K562 (cell line): Measurements from ENCODE around the gene CAPN7. TPM values are rescaled to one million over a fixed set of nuclear protein-coding genes. Genes with fewer than 3 reads are reported as not detected.
A peak's percentile ranks its signal among the peaks of the same experiment; 100 is the strongest.

Experiments used
- PTRF ChIP-seq: fragments of 450-650 bp; IDR thresholded peaks from 2 replicates; pipeline ENCODE4 v1.6.1; 2016; ENCODE audit warnings: mild to moderate bottlenecking, missing genetic modification characterization, missing compliant biosample characterization
- TAF15 ChIP-seq: fragments of 200-400 bp; formaldehyde crosslinking; IDR thresholded peaks from 2 replicates; pipeline ENCODE4 v1.6.1; 2017; ENCODE audit warnings: mild to moderate bottlenecking, low read depth, low read length, moderate library complexity
- polyA plus RNA-seq, 8 experiments: library from polyadenylated mRNA; depleted of rRNA in 4 of 8; stranded (reverse) in 5 of 8; unstranded in 3 of 8; fragments of >200 nt; fragmentation: Nextera tagmentation in 2 of 8; fragmentation: Illumina TruSeq in 1 of 8; extraction: Ambion mirVana in 2 of 8; extraction: Trizol in 1 of 8; gene quantifications; 2 replicates each; pipeline versions ENCODE4 v1.2.1 to v1.2.3, GENCODE V29; 2011 to 2014; ENCODE audit warnings: inconsistent platforms in 1 of 8, missing spikeins in 1 of 8
- total RNA-seq, 7 experiments: library from RNA; depleted of rRNA in 6 of 7; stranded (reverse); fragments of >200 nt in 6 of 7; fragmentation: Illumina TruSeq in 2 of 7; extraction: Trizol in 2 of 7; gene quantifications; 2 replicates each; pipeline versions ENCODE4 v1.2.1 to v1.2.3, GENCODE V29; 2011 to 2021; ENCODE audit warnings: low replicate concordance in 1 of 7
- TF ChIP-seq, protein P1 (sequence below), 2 experiments: IDR thresholded peaks in 1 of 2; conservative IDR thresholded peaks in 1 of 2; 2 replicates each; pipeline ENCODE4 v1.6.1; 2016; ENCODE audit warnings: low read depth in 2 of 2, mild to moderate bottlenecking in 1 of 2, missing compliant biosample characterization in 1 of 2, missing genetic modification characterization in 1 of 2, moderate library complexity in 1 of 2
- TF ChIP-seq, protein P2 (sequence below): sonication (generic); formaldehyde crosslinking; IDR thresholded peaks from 2 replicates; pipeline ENCODE4 v1.8.0; 2022; ENCODE audit warnings: mild to moderate bottlenecking, missing genetic modification reagents, borderline replicate concordance
- TF ChIP-seq, protein P3 (sequence below), 2 experiments: fragments of 450-650 bp in 1 of 2; sonication (generic) in 1 of 2; formaldehyde crosslinking in 1 of 2; IDR thresholded peaks; 2 replicates each; pipeline versions ENCODE4 v1.7.1 to v1.9.0; 2016 to 2022; ENCODE audit warnings: inconsistent platforms in 1 of 2, mild to moderate bottlenecking in 1 of 2, missing genetic modification reagents in 1 of 2

CAPN7 gene
- total and polyA plus RNA-seq, 9 of the 15 experiments (the other 6 are each of a cell fraction or from before 2014, with no cell fraction given): 6.5 to 42.7 (median 32.7) TPM

DNA sequence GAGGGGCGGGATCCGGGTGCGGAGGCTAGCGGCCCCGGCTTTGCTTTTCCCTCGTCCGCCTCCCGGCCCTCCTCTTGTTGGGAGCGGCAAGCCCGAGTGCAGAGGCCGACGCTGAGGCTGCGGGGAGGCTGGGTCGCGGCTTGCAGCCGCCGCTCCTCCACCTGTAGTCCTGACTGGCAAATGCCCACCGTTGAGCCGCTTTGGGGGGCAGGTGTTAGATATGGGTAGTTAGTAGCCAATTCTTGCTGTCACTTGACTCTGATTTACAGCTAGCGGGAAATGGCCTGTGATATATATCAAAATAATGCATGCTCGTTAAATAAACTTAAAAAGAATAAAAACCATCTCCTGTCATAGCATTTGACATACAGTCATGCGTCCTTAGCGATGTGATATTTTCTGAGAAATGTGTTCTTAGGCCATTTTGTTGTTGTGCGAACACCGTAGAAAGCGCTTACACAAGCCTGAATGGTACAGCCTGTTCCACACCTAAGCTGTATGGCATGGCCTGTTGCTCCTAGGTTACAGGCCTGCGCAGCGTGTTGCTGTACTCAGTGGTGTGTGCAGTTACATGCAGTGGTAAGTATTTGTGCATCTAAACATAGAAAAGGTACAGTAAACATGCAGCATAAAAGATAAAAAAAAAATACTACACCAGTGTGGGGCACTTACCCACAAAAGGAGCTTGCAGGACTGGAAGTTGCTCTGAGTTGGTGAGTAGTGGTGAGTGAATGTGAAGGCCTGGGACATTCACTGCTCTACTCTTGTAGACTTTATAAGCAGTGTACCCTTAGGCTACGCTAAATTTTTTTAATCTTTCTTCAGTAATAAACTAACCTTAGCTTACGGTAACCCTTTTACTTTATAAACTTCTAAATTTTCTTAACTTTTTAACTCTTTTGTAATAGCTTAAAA lies 873 bp downstream of the CAPN7 start (continued):
- TF ChIP-seq, protein P1, sequence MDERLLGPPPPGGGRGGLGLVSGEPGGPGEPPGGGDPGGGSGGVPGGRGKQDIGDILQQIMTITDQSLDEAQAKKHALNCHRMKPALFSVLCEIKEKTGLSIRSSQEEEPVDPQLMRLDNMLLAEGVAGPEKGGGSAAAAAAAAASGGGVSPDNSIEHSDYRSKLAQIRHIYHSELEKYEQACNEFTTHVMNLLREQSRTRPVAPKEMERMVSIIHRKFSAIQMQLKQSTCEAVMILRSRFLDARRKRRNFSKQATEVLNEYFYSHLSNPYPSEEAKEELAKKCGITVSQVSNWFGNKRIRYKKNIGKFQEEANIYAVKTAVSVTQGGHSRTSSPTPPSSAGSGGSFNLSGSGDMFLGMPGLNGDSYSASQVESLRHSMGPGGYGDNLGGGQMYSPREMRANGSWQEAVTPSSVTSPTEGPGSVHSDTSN (CRISPR knock-in tag; IDR thresholded peaks at IDR 0.05; ENCODE audit: low read depth): no peak
- TF ChIP-seq, protein P1 (tag; conservative IDR thresholded peaks at IDR 0.05; ENCODE audit: low read depth): peak; percentile 77
- TF ChIP-seq PTRF (tag): no peak
- TF ChIP-seq, protein P2, sequence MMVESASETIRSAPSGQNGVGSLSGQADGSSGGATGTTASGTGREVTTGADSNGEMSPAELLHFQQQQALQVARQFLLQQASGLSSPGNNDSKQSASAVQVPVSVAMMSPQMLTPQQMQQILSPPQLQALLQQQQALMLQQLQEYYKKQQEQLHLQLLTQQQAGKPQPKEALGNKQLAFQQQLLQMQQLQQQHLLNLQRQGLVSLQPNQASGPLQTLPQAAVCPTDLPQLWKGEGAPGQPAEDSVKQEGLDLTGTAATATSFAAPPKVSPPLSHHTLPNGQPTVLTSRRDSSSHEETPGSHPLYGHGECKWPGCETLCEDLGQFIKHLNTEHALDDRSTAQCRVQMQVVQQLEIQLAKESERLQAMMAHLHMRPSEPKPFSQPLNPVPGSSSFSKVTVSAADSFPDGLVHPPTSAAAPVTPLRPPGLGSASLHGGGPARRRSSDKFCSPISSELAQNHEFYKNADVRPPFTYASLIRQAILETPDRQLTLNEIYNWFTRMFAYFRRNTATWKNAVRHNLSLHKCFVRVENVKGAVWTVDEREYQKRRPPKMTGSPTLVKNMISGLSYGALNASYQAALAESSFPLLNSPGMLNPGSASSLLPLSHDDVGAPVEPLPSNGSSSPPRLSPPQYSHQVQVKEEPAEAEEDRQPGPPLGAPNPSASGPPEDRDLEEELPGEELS (CRISPR knock-in tag): peak; percentile 54; the same call in 1 of the 2 replicates
- no peak for TF ChIP-seq TAF15
- TF ChIP-seq, protein P3, sequence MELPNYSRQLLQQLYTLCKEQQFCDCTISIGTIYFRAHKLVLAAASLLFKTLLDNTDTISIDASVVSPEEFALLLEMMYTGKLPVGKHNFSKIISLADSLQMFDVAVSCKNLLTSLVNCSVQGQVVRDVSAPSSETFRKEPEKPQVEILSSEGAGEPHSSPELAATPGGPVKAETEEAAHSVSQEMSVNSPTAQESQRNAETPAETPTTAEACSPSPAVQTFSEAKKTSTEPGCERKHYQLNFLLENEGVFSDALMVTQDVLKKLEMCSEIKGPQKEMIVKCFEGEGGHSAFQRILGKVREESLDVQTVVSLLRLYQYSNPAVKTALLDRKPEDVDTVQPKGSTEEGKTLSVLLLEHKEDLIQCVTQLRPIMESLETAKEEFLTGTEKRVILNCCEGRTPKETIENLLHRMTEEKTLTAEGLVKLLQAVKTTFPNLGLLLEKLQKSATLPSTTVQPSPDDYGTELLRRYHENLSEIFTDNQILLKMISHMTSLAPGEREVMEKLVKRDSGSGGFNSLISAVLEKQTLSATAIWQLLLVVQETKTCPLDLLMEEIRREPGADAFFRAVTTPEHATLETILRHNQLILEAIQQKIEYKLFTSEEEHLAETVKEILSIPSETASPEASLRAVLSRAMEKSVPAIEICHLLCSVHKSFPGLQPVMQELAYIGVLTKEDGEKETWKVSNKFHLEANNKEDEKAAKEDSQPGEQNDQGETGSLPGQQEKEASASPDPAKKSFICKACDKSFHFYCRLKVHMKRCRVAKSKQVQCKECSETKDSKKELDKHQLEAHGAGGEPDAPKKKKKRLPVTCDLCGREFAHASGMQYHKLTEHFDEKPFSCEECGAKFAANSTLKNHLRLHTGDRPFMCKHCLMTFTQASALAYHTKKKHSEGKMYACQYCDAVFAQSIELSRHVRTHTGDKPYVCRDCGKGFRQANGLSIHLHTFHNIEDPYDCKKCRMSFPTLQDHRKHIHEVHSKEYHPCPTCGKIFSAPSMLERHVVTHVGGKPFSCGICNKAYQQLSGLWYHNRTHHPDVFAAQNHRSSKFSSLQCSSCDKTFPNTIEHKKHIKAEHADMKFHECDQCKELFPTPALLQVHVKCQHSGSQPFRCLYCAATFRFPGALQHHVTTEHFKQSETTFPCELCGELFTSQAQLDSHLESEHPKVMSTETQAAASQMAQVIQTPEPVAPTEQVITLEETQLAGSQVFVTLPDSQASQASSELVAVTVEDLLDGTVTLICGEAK (IDR thresholded peaks at IDR 0.05): no peak
- TF ChIP-seq, protein P3 (CRISPR knock-in tag; IDR thresholded peaks at IDR 0.05): no peak; the same call in 1 of the 2 replicates
